Measurements from ENCODE around the gene TOR2A. TPM values are rescaled to one million over a fixed set of nuclear protein-coding genes. Genes with fewer than 3 reads are reported as not detected.

TOR2A gene
- total RNA-seq, 2 donors from 2014 or later, result 15.7 to 16.7 TPM

- H3K9ac ChIP-seq (ENCODE audit: extremely low read depth, low read length, poor library complexity, severe bottlenecking), result no peak overlapping the region
- no peaks in the 10 kb centered on the region for H3K4me1 ChIP-seq (ENCODE audit: control insufficient read depth, insufficient read depth, low read length)
- Mint-ChIP-seq H3K9me3 (no peaks in the 10 kb centered on the region), H3K4me3 (no peak overlapping the region), H3K36me3 (ENCODE audit: low read depth) (no peaks in the 10 kb centered on the region), H3K27ac (no peak overlapping the region), H3K27me3 (ENCODE audit: insufficient read depth) (no peaks in the 10 kb centered on the region), H3K4me1 (no peaks in the 10 kb centered on the region)
- no peaks in the 10 kb centered on the region for H3K9me3 ChIP-seq (ENCODE audit: control insufficient read depth, low read length)
- H3K36me3 ChIP-seq (ENCODE audit: control insufficient read depth, insufficient read depth, low read length), result no peaks in the 10 kb centered on the region
- TF ChIP-seq CTCF (conservative IDR thresholded peaks at IDR 0.05), result no peak
- no peaks in the 10 kb centered on the region for H3K27me3 ChIP-seq (ENCODE audit: control insufficient read depth, insufficient read depth, low read length, poor library complexity, severe bottlenecking)
- no peak overlapping the region for H3K27ac ChIP-seq (ENCODE audit: low read depth, low read length)
- DNase-seq, result no peak
- H3K4me3 ChIP-seq (ENCODE audit: low read length), result no peak overlapping the region
- WGBS, 2 experiments (ENCODE audit: insufficient coverage in 1 of 2, insufficient read length in 1 of 2), result 94 to 96% methylated on average over 10 to 13 of the region's 13 CpGs
These were observed 12.1 kb downstream of the TOR2A start for GRCh38 chr9:127723013-127723412.

- no peak overlapping the region for H3K4me3 Mint-ChIP-seq
- Histone ChIP-seq H3K4me3 (ENCODE audit: low read length) (no peak overlapping the region), H3K9ac (ENCODE audit: extremely low read depth, low read length, poor library complexity, severe bottlenecking) (no peak overlapping the region), H3K4me1 (ENCODE audit: control insufficient read depth, insufficient read depth, low read length) (no peaks in the 10 kb centered on the region), H3K27me3 (ENCODE audit: control insufficient read depth, insufficient read depth, low read length, poor library complexity, severe bottlenecking) (no peaks in the 10 kb centered on the region), H3K27ac (ENCODE audit: low read depth, low read length) (no peak overlapping the region), H3K9me3 (ENCODE audit: control insufficient read depth, low read length) (no peaks in the 10 kb centered on the region), H3K36me3 (ENCODE audit: control insufficient read depth, insufficient read depth, low read length) (no peaks in the 10 kb centered on the region)
- no peak for TF ChIP-seq CTCF (conservative IDR thresholded peaks at IDR 0.05)
- H3K4me1 Mint-ChIP-seq, result no peaks in the 10 kb centered on the region
- H3K27me3 Mint-ChIP-seq (ENCODE audit: insufficient read depth), result no peaks in the 10 kb centered on the region
- H3K27ac Mint-ChIP-seq, result no peak overlapping the region
- no peaks in the 10 kb centered on the region for H3K9me3 Mint-ChIP-seq
- no peak for DNase-seq
- WGBS, 2 experiments (ENCODE audit: insufficient coverage in 1 of 2, insufficient read length in 1 of 2), result 80 to 81% methylated on average over 9 to 12 of the region's 12 CpGs
- no peaks in the 10 kb centered on the region for H3K36me3 Mint-ChIP-seq (ENCODE audit: low read depth)
These were observed 12.9 kb downstream of the TOR2A start for GRCh38 chr9:127722055-127722745.

- H3K27me3 ChIP-seq (ENCODE audit: control insufficient read depth, insufficient read depth, low read length, poor library complexity, severe bottlenecking), result no peaks in the 10 kb centered on the region
- no peaks in the 10 kb centered on the region for H3K36me3 ChIP-seq (ENCODE audit: control insufficient read depth, insufficient read depth, low read length)
- no peak for TF ChIP-seq CTCF (conservative IDR thresholded peaks at IDR 0.05)
- H3K27ac ChIP-seq (ENCODE audit: low read depth, low read length), result no peak overlapping the region
- Mint-ChIP-seq H3K4me3 (no peak overlapping the region), H3K27me3 (ENCODE audit: insufficient read depth) (no peaks in the 10 kb centered on the region), H3K27ac (no peak overlapping the region), H3K4me1 (no peaks in the 10 kb centered on the region), H3K36me3 (ENCODE audit: low read depth) (no peaks in the 10 kb centered on the region), H3K9me3 (no peaks in the 10 kb centered on the region)
- no peaks in the 10 kb centered on the region for H3K9me3 ChIP-seq (ENCODE audit: control insufficient read depth, low read length)
- H3K4me3 ChIP-seq (ENCODE audit: low read length), result no peak overlapping the region
- H3K9ac ChIP-seq (ENCODE audit: extremely low read depth, low read length, poor library complexity, severe bottlenecking), result no peak overlapping the region
- H3K4me1 ChIP-seq (ENCODE audit: control insufficient read depth, insufficient read depth, low read length), result no peaks in the 10 kb centered on the region
- 74 to 85% methylated on average over 8 to 11 of the region's 11 CpGs for WGBS, 2 experiments (ENCODE audit: insufficient coverage in 1 of 2, insufficient read length in 1 of 2)
- DNase-seq, result no peak
These were observed 13.7 kb downstream of the TOR2A start for GRCh38 chr9:127721391-127721821.
